ENCODE measurements around the gene MIAT. TPM values are rescaled to one million over a fixed set of nuclear protein-coding genes. Genes with fewer than 3 reads are reported as not detected.

MIAT gene
- total and polyA plus RNA-seq, 9 of the 15 experiments (the other 6 are each of a cell fraction or from before 2014, with no cell fraction given): 0.03 to 0.93 (median 0.34) TPM

GRCh38 chr22:26658671-26659478 lies 1.5 kb downstream of the MIAT start (continued):
- TF ChIP-seq, protein P1, sequence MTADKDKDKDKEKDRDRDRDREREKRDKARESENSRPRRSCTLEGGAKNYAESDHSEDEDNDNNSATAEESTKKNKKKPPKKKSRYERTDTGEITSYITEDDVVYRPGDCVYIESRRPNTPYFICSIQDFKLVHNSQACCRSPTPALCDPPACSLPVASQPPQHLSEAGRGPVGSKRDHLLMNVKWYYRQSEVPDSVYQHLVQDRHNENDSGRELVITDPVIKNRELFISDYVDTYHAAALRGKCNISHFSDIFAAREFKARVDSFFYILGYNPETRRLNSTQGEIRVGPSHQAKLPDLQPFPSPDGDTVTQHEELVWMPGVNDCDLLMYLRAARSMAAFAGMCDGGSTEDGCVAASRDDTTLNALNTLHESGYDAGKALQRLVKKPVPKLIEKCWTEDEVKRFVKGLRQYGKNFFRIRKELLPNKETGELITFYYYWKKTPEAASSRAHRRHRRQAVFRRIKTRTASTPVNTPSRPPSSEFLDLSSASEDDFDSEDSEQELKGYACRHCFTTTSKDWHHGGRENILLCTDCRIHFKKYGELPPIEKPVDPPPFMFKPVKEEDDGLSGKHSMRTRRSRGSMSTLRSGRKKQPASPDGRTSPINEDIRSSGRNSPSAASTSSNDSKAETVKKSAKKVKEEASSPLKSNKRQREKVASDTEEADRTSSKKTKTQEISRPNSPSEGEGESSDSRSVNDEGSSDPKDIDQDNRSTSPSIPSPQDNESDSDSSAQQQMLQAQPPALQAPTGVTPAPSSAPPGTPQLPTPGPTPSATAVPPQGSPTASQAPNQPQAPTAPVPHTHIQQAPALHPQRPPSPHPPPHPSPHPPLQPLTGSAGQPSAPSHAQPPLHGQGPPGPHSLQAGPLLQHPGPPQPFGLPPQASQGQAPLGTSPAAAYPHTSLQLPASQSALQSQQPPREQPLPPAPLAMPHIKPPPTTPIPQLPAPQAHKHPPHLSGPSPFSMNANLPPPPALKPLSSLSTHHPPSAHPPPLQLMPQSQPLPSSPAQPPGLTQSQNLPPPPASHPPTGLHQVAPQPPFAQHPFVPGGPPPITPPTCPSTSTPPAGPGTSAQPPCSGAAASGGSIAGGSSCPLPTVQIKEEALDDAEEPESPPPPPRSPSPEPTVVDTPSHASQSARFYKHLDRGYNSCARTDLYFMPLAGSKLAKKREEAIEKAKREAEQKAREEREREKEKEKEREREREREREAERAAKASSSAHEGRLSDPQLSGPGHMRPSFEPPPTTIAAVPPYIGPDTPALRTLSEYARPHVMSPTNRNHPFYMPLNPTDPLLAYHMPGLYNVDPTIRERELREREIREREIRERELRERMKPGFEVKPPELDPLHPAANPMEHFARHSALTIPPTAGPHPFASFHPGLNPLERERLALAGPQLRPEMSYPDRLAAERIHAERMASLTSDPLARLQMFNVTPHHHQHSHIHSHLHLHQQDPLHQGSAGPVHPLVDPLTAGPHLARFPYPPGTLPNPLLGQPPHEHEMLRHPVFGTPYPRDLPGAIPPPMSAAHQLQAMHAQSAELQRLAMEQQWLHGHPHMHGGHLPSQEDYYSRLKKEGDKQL (CRISPR knock-in tag; IDR thresholded peaks at IDR 0.05; ENCODE audit: borderline replicate concordance): no peak
- TF ChIP-seq MNT (conservative IDR thresholded peaks at IDR 0.05) (peak; percentile 96 to 98), GATAD2B (IDR thresholded peaks at IDR 0.05; ENCODE audit: borderline replicate concordance) (no peak), BRF1 (IDR thresholded peaks at IDR 0.05; ENCODE audit: borderline replicate concordance, extremely low read depth, insufficient read length) (no peak), NFIC (IDR thresholded peaks at IDR 0.05) (0 out of 2 replicates have a peak, but pooled peaks have one; percentile 41), SMARCA4 (IDR thresholded peaks at IDR 0.05) (peak; percentile 74; the same call in 1 of the 2 replicates), BRCA1 (IDR thresholded peaks at IDR 0.05) (no peak), BRCA1 (CRISPR knock-in tag; IDR thresholded peaks at IDR 0.05) (no peak), STAG1 (CRISPR knock-in tag; IDR thresholded peaks at IDR 0.05; ENCODE audit: borderline replicate concordance) (no peak), HNRNPK (IDR thresholded peaks at IDR 0.05; ENCODE audit: low read depth, low read length, poor library complexity, severe bottlenecking) (no peak), ZNF449 (CRISPR knock-in tag; IDR thresholded peaks at IDR 0.05) (no peak), ZNF431 (CRISPR knock-in tag; IDR thresholded peaks at IDR 0.05) (0 out of 2 replicates have a peak, but pooled peaks have one; percentile 26), NKRF (IDR thresholded peaks at IDR 0.05; ENCODE audit: borderline replicate concordance) (peak; percentile 74; the same call in 1 of the 2 replicates)
